Bronchial epithelial cell (primary cell): ENCODE measurements around the gene EPS15. TPM values are rescaled to one million over a fixed set of nuclear protein-coding genes. Genes with fewer than 3 reads are reported as not detected.

Experiments used
- DNase-seq: peaks from one replicate; pipeline ENCODE4 v3.0.0-alpha.2; 2010; ENCODE audit warnings: low read depth
- FAIRE-seq: peaks from 2 replicates; lab custom pipeline; 2011; peaks lifted over from hg19 to GRCh38; lab: Jason Lieb, UNC
- H3K27me3 ChIP-seq: 2 replicates; pipeline ENCODE4 v1.5.1; 2011; ENCODE audit warnings: low read length; ENCODE audit not compliant: control insufficient read depth, insufficient read depth
- H3K36me3 ChIP-seq: 2 replicates; pipeline ENCODE4 v1.5.1; 2011; ENCODE audit warnings: low read length; ENCODE audit not compliant: control insufficient read depth, insufficient read depth
- H3K4me3 ChIP-seq: 2 replicates; pipeline ENCODE4 v1.5.1; 2011; ENCODE audit warnings: mild to moderate bottlenecking, low read depth, low read length, control low read depth
- total RNA-seq: library from RNA; depleted of rRNA; stranded (reverse); fragments of >200 nt; gene quantifications from 2 replicates; pipeline ENCODE4 v1.2.1, GENCODE V29; 2014
- TF ChIP-seq, protein P1 (sequence below): IDR thresholded peaks from 2 replicates; pipeline ENCODE4 v1.5.1; 2011; ENCODE audit warnings: mild to moderate bottlenecking, moderate library complexity, low read length, control low read depth, inconsistent platforms; ENCODE audit not compliant: insufficient read depth, severe bottlenecking

The EPS15 gene
- total RNA-seq, 1 donor from 2014 or later: 34.8 TPM

DNA sequence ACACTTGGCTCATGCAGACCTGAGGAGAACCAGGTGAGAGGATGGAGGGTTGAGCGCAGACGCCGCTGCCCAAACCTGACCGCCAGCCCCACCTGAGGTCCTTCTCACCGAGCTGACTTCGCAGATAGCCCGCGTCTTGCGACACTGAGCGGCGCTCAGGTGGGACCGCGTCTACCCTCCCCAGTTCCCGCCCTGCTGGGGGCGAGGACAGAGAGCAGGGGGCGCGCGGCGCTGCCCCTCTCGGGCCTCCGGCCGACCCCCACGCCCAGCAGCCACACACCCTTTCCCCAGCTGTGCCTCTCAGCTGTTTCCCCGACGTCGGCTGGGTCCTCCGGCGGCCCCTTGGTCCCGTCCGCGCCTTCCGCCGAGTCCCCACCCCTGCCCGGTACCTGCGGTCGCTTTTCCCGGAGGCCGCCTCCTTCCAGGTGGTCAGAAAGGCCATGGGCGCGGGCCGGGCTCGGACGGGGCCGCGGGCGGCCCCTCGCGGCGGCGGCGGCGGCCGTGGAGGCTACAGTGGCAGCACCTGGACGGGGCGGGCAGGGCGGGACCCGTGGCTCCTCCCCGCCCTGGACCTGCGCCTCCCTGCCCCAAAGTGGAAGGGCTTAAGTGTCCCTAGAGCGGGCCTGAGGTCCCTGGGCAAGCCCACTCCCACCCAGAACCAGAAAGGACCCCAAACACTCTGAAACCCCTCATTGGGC lies 174.3 kb downstream of the EPS15 start:
- TF ChIP-seq, protein P1, sequence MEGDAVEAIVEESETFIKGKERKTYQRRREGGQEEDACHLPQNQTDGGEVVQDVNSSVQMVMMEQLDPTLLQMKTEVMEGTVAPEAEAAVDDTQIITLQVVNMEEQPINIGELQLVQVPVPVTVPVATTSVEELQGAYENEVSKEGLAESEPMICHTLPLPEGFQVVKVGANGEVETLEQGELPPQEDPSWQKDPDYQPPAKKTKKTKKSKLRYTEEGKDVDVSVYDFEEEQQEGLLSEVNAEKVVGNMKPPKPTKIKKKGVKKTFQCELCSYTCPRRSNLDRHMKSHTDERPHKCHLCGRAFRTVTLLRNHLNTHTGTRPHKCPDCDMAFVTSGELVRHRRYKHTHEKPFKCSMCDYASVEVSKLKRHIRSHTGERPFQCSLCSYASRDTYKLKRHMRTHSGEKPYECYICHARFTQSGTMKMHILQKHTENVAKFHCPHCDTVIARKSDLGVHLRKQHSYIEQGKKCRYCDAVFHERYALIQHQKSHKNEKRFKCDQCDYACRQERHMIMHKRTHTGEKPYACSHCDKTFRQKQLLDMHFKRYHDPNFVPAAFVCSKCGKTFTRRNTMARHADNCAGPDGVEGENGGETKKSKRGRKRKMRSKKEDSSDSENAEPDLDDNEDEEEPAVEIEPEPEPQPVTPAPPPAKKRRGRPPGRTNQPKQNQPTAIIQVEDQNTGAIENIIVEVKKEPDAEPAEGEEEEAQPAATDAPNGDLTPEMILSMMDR: no peak
- Histone ChIP-seq H3K36me3 (no peaks in the 10 kb centered on the region), H3K4me3 (peak overlapping the region; percentile 40), H3K27me3 (peaks cover 5% of the 10 kb centered on the region)
- no peak for DNase-seq
- no peak for FAIRE-seq

DNA sequence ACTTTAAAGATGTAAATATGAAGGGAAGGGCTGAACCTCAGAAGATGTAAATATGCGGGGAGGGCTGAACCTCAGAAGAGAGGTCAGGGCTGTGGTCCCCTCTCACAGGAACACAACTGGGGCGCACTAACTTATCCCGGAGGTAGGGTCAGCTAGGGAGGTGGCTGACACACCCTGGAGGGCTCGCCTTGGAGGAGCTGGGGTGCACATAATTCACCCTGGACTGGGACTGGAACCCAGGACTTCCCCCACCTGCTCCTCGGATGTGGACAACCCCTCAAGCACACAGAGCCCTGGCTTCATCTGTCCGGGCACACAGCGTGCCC lies 174.8 kb downstream of the EPS15 start:
- Histone ChIP-seq H3K27me3 (peaks cover 5% of the 10 kb centered on the region), H3K4me3 (peak overlapping the region; percentile 40), H3K36me3 (no peaks in the 10 kb centered on the region)
- TF ChIP-seq, protein P1: no peak
- DNase-seq (no peak), FAIRE-seq (no peak)

DNA sequence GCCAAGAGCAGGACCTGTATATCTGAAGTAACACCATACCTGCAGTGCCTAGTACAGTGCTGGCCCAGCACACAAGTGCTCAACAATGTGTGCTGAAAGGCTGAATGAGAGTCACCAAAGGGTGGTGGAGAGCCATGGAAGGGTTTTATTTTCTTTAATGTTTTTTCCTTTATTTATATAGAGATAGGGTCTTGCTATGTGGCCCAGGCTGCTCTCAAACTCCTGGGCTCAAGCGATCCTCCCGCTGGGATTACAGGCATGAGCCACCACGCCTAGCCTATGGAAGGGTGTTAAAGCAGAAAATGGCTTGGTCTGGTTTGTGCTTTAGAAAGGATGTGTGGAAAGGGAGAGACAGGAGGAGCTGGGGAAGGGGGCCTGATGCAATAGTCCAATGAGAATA lies 175.4 kb downstream of the EPS15 start:
- no peak for FAIRE-seq
- peaks cover 5% of the 10 kb centered on the region for H3K27me3 ChIP-seq
- no peaks in the 10 kb centered on the region for H3K36me3 ChIP-seq
- TF ChIP-seq, protein P1: no peak
- no peak for DNase-seq
- H3K4me3 ChIP-seq: no peak overlapping the region

DNA sequence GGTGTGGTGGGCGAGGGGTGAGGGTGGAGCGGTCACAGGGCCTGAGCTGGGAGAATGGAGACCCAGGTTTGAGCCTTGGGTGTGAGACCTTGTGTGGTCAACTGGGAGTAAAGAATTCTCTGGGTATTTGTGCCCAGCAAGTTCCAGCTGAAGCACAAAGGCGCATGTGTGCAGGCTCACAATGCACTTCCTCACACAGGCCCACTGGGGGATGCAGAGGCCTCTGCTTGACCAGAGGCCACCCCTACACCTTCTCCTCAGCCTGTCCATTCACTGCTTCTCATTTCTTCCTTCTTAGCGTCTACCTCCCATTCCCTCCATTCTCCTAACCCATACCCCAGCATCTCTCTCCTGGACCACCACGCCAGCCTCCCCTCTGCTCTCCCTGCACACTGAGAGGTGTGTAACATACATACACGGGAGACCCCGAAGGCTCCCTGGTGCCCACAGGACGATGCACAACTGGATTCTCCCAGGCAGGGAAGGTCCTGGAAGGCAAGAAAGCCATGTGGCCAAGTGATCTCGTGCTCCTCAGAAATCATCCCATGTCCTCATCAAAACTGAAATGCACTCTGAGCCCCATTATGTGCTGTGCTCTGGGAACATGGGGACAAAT lies 176.4 kb downstream of the EPS15 start:
- no peak for DNase-seq
- no peak for FAIRE-seq

DNA sequence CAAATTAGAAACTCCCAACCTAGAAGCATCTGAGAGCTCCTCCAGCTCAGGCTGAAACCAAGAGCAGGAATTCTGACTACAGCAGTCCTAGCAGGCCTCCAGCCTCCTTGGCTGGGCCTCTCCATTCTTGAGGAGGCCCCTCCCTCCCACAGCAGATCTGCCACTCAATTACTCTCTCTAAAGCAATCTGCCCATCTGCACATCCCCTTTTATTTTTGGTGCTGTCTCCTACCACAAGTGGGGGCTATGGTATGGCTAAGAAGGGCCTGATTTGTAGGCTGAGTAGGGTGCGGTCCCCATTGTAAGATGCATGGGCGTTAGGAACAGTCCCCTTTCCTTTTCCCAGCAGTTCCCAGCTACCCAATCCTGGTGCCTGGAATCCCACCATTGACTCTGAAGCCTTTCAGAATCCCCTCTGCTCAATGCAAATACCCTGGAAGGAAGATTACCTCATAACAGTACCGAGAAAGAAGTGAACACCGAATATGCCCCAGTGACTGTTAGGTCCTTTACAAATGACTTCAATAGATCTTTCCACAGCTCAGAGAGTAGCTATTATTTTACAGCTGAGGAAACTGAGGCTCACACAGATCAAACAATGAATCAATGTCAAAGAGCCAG lies 177.1 kb downstream of the EPS15 start:
- peaks cover 5% of the 10 kb centered on the region for H3K27me3 ChIP-seq
- FAIRE-seq (no peak), DNase-seq (no peak)
- H3K36me3 ChIP-seq: no peaks in the 10 kb centered on the region
- TF ChIP-seq, protein P1: no peak
- H3K4me3 ChIP-seq: no peak overlapping the region

More for the DNA sequence above, 176.4 kb downstream of the EPS15 start:
- H3K36me3 ChIP-seq: no peaks in the 10 kb centered on the region
- TF ChIP-seq, protein P1: no peak
- H3K4me3 ChIP-seq: no peak overlapping the region
- peaks cover 5% of the 10 kb centered on the region for H3K27me3 ChIP-seq
